KMS-11 (cell line): ENCODE results near the gene PRSS48.
"Not testable (repeated sequence)": the region's sequence is repeated elsewhere in the genome, so short reads cannot be mapped to it uniquely, and the experiment has no call there.

Experiments used
- H2AFZ ChIP-seq: fragments of 200-600 bp; sonication (generic); 2 replicates; pipeline ENCODE4 v1.6.1; 2016; ENCODE audit warnings: antibody characterized with exemption, mixed run types, low read depth
- H3K27ac ChIP-seq: fragments of 200-600 bp; sonication (generic); 2 replicates; pipeline ENCODE4 v1.6.1; 2016; ENCODE audit warnings: mild to moderate bottlenecking, mixed run types
- H3K27me3 ChIP-seq: fragments of 200-600 bp; sonication (generic); 2 replicates; pipeline ENCODE4 v1.6.1; 2017; ENCODE audit warnings: mild to moderate bottlenecking, low read depth, mixed run types, moderate library complexity; ENCODE audit not compliant: insufficient read depth
- H3K36me3 ChIP-seq: fragments of 200-600 bp; sonication (generic); 2 replicates; pipeline ENCODE4 v1.6.1; 2017; ENCODE audit warnings: mild to moderate bottlenecking, mixed run types; ENCODE audit not compliant: insufficient read depth
- H3K4me1 ChIP-seq: fragments of 200-600 bp; sonication (generic); 2 replicates; pipeline ENCODE4 v1.6.1; 2016; ENCODE audit warnings: mild to moderate bottlenecking, low read depth, mixed run types; ENCODE audit not compliant: poor library complexity, severe bottlenecking
- H3K4me2 ChIP-seq: fragments of 200-600 bp; sonication (generic); 2 replicates; pipeline ENCODE4 v1.7.0; 2016; ENCODE audit warnings: mild to moderate bottlenecking, mixed run types
- H3K4me3 ChIP-seq: fragments of 200-600 bp; sonication (generic); IDR thresholded peaks from 2 replicates; pipeline ENCODE4 v1.6.1; 2017; ENCODE audit warnings: low read depth, low read length, mixed read lengths; ENCODE audit not compliant: insufficient read depth
- H3K79me2 ChIP-seq: fragments of 200-600 bp; sonication (generic); 2 replicates; pipeline ENCODE4 v1.6.1; 2016; ENCODE audit warnings: low read depth, mixed run types; ENCODE audit not compliant: insufficient read depth
- H3K9ac ChIP-seq: fragments of 200-600 bp; sonication (generic); 2 replicates; pipeline ENCODE4 v1.6.1; 2016; ENCODE audit warnings: mild to moderate bottlenecking, mixed run types
- H4K20me1 ChIP-seq: fragments of 200-600 bp; sonication (generic); 2 replicates; pipeline ENCODE4 v1.6.1; 2016; ENCODE audit warnings: mild to moderate bottlenecking, mixed run types; ENCODE audit not compliant: insufficient read depth
- TF ChIP-seq, protein P1 (sequence below): fragments of 200-600 bp; sonication (generic); conservative IDR thresholded peaks from 2 replicates; pipeline ENCODE4 v1.6.1; 2017; ENCODE audit warnings: low read depth, mild to moderate bottlenecking, antibody characterized with exemption, low read length, moderate library complexity, mixed read lengths

Gene PRSS48

GRCh38 chr4:151266497-151266896 is 10.5 kb upstream of the PRSS48 start:
- TF ChIP-seq, protein P1, sequence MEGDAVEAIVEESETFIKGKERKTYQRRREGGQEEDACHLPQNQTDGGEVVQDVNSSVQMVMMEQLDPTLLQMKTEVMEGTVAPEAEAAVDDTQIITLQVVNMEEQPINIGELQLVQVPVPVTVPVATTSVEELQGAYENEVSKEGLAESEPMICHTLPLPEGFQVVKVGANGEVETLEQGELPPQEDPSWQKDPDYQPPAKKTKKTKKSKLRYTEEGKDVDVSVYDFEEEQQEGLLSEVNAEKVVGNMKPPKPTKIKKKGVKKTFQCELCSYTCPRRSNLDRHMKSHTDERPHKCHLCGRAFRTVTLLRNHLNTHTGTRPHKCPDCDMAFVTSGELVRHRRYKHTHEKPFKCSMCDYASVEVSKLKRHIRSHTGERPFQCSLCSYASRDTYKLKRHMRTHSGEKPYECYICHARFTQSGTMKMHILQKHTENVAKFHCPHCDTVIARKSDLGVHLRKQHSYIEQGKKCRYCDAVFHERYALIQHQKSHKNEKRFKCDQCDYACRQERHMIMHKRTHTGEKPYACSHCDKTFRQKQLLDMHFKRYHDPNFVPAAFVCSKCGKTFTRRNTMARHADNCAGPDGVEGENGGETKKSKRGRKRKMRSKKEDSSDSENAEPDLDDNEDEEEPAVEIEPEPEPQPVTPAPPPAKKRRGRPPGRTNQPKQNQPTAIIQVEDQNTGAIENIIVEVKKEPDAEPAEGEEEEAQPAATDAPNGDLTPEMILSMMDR, result no peak

DNA sequence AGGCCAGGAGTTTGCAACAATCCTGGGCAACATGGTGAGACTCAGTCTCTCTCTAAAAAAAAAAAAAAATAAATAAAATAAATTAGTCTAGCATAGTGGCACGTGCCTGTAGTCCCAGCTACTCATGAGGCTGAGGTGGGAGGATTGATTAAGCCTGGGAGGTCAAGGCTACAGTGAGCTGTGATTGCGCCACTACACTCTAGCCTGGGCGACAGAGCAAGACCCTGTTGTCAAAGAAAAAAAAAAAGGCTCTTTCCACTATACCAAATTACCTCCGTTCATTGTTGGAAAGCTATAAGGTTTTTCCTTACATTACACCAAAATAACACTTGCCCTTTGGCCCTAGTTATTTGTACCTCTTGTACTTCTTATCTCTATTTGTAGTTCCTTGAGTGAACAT is 9.9 kb upstream of the PRSS48 start:
- no peak overlapping the region for H3K4me2 ChIP-seq
- no peaks in the 10 kb centered on the region for H3K79me2 ChIP-seq
- H4K20me1 ChIP-seq, result no peaks in the 10 kb centered on the region
- TF ChIP-seq, protein P1, result no peak
- H3K27ac ChIP-seq, result no peak overlapping the region
- no peaks in the 10 kb centered on the region for H3K36me3 ChIP-seq
- no peaks in the 10 kb centered on the region for H3K27me3 ChIP-seq
- no peak overlapping the region for H2AFZ ChIP-seq
- H3K4me3 ChIP-seq, result no peak overlapping the region
- H3K4me1 ChIP-seq, result no peaks in the 10 kb centered on the region
- no peak overlapping the region for H3K9ac ChIP-seq

More at GRCh38 chr4:151266497-151266896, 10.5 kb upstream of the PRSS48 start:
- H3K79me2 ChIP-seq, result no peaks in the 10 kb centered on the region
- H3K36me3 ChIP-seq, result no peaks in the 10 kb centered on the region
- no peaks in the 10 kb centered on the region for H3K27me3 ChIP-seq
- no peak overlapping the region for H3K4me2 ChIP-seq
- H3K9ac ChIP-seq, result no peak overlapping the region
- no peaks in the 10 kb centered on the region for H3K4me1 ChIP-seq
- no peak overlapping the region for H3K27ac ChIP-seq
- no peak overlapping the region for H2AFZ ChIP-seq
- H3K4me3 ChIP-seq, result no peak overlapping the region
- H4K20me1 ChIP-seq, result no peaks in the 10 kb centered on the region

DNA sequence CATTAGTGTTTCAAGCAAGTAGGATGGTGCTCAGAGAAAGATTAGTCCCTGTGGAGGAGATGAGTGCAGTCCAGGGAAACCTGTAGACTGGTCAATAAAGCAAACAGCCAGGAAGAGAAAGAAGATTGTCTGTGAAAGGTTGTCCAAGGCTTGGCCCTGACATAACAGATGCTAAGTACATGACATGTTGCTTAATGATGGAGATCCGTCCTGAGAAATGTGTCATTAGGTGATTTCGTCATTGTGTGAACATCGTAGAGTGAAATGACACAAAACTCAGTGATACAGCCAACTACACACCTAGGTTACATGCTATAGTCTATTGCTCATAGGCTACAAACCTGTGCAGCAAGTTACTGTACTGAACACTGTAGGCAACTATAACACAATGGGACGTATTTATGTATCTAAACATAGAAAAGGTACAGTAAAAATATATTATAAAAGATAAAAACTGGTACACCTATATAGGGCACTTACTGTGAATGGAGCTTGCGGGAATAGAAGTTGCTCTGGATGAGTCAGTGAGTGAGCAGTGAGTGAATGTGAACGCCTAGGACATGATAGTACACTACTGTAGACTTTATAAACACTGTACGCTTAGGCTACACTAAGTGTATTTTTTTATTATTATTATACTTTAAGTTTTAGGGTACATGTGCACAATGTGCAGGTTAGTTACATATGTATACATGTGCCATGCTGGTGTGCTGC is 9.0 kb upstream of the PRSS48 start:
- Histone ChIP-seq H3K4me2 (no peak overlapping the region), H2AFZ (no peak overlapping the region), H3K27me3 (no peaks in the 10 kb centered on the region), H3K27ac (no peak overlapping the region), H3K4me1 (no peaks in the 10 kb centered on the region), H3K9ac (no peak overlapping the region), H3K79me2 (no peaks in the 10 kb centered on the region), H4K20me1 (no peaks in the 10 kb centered on the region), H3K4me3 (no peak overlapping the region), H3K36me3 (no peaks in the 10 kb centered on the region)
- TF ChIP-seq, protein P1, result no peak

DNA sequence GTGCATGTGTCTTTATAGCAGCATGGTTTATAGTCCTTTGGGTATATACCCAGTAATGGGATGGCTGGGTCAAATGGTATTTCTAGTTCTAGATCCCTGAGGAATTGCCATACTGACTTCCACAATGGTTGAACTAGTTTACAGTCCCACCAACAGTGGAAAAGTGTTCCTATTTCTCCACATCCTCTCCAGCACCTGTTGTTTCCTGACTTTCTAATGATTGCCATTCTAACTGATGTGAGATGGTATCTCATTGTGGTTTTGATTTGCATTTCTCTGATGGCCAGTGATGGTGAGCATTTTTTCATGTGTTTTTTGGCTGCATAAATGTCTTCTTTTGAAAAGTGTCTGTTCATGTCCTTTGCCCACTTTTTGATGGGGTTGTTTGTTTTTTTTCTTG is 8.1 kb upstream of the PRSS48 start:
- H3K9ac ChIP-seq, H3K4me3 ChIP-seq, H3K36me3 ChIP-seq, H3K27me3 ChIP-seq, H3K27ac ChIP-seq, H4K20me1 ChIP-seq, H2AFZ ChIP-seq, H3K4me1 ChIP-seq, H3K4me2 ChIP-seq, H3K79me2 ChIP-seq: not testable (repeated sequence)

- Histone ChIP-seq H3K27ac (no peak overlapping the region), H3K4me2 (no peak overlapping the region), H3K36me3 (no peaks in the 10 kb centered on the region), H3K79me2 (no peaks in the 10 kb centered on the region), H2AFZ (no peak overlapping the region), H3K27me3 (no peaks in the 10 kb centered on the region), H4K20me1 (no peaks in the 10 kb centered on the region), H3K9ac (no peak overlapping the region), H3K4me3 (no peak overlapping the region), H3K4me1 (no peaks in the 10 kb centered on the region)
- TF ChIP-seq, protein P1, result no peak
These were observed 7.7 kb downstream of the PRSS48 start for GRCh38 chr4:151284534-151285245.
